Activated naive CD8-positive, alpha-beta T cell treated with anti-CD3 and anti-CD28 coated beads, Interleukin-2, amount 50 U/mL, for 24 hours (primary cell): ENCODE measurements around the gene GLIPR2.
"Not testable (repeated sequence)": the region's sequence is repeated elsewhere in the genome, so short reads cannot be mapped to it uniquely, and the experiment has no call there.

ENCODE experiments used
- ATAC-seq: fragments of 150-1000 bp; cut with Tn5 transposase; one replicate; pipeline ENCODE4 v1.10.0; 2021
- DNase-seq: peaks from one replicate; pipeline ENCODE4 v3.0.0; 2021
- H3K27ac Mint-ChIP-seq: one replicate; pipeline ENCODE4 v1.8.0; 2021; ENCODE audit warnings: mild to moderate bottlenecking, mixed read lengths
- H3K27me3 Mint-ChIP-seq: one replicate; pipeline ENCODE4 v1.8.0; 2021; ENCODE audit warnings: mixed read lengths
- H3K36me3 Mint-ChIP-seq: one replicate; pipeline ENCODE4 v1.8.0; 2021; ENCODE audit warnings: low read depth, mixed read lengths
- H3K4me1 Mint-ChIP-seq: one replicate; pipeline ENCODE4 v1.8.0; 2021; ENCODE audit warnings: mixed read lengths
- H3K4me3 Mint-ChIP-seq: one replicate; pipeline ENCODE4 v1.8.0; 2021; ENCODE audit warnings: mild to moderate bottlenecking, moderate library complexity, mixed read lengths
- H3K9me3 Mint-ChIP-seq: one replicate; pipeline ENCODE4 v1.8.0; 2021; ENCODE audit warnings: mixed read lengths

The GLIPR2 gene

DNA sequence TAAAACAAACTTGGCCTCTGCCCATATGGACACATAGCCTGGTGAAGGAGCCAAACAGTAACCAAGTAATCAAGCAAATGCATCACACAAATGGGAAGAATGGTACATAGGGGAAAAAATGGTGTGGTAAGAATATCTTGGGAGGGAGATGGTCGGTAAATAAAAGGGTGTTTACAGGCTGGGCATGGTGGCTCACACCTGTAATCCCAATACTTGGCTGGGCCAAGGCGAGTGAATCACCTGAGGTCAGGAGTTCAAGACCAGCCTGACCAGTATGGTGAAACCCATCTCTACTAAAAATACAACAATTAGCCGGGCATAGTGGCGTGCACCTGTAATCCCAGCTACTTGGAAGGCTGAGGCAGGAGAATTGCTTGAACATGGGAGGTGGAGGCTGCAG, 23.0 kb downstream of the GLIPR2 start:
- H3K36me3 Mint-ChIP-seq, H3K9me3 Mint-ChIP-seq, H3K27ac Mint-ChIP-seq, H3K27me3 Mint-ChIP-seq, DNase-seq, H3K4me3 Mint-ChIP-seq, ATAC-seq: not testable (repeated sequence)
- H3K4me1 Mint-ChIP-seq, result peaks cover 16% of the 10 kb centered on the region

DNA sequence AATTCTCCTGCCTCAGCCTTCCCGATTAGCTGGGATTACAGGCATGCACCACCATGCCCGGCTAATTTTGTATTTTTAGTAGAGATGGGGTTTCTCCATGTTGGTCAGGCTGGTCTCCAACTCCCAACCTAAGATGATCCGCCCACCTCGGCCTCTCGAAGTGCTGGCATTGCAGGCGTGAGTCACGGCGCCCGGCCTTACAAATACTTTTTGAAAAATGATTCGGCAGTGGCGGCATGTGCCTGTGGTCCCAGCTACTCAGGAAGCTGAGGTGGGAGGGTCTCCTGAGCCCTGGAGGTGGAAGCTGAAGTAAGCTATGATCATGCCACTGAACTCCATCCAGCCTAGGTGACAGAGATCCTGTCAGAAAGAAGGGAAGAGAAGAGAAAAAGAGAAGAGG, 23.6 kb downstream of the GLIPR2 start:
- not testable (repeated sequence) for H3K9me3 Mint-ChIP-seq, ATAC-seq, H3K4me3 Mint-ChIP-seq, DNase-seq, H3K27me3 Mint-ChIP-seq, H3K36me3 Mint-ChIP-seq, H3K27ac Mint-ChIP-seq
- H3K4me1 Mint-ChIP-seq, result peaks cover 10% of the 10 kb centered on the region

DNA sequence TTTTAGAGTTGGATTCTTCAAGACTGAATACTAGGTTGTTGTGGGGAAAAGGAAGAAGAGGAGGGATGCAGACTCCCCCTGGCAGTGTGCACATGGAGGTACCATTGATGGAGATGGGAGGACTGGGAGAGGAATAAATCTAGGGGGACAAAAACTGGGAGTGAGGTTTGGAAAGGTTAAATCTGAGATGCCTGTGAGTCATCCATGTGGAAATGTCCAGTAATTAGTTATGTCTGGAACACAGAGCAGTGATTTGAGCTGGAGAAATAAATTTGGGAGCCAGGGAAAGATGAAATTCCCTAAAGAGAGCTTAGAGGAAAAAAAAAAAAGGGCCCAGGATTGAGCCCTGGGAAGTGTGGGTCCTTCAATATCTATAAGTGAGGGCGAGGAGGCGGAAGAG, 24.7 kb downstream of the GLIPR2 start:
- ATAC-seq (no peak), DNase-seq (no peak)
- H3K36me3 Mint-ChIP-seq, result peaks cover 6% of the 10 kb centered on the region
- H3K27me3 Mint-ChIP-seq, result no peaks in the 10 kb centered on the region
- H3K4me3 Mint-ChIP-seq, result no peak overlapping the region
- H3K4me1 Mint-ChIP-seq, result peaks cover 11% of the 10 kb centered on the region
- H3K9me3 Mint-ChIP-seq, result no peaks in the 10 kb centered on the region
- no peak overlapping the region for H3K27ac Mint-ChIP-seq

DNA sequence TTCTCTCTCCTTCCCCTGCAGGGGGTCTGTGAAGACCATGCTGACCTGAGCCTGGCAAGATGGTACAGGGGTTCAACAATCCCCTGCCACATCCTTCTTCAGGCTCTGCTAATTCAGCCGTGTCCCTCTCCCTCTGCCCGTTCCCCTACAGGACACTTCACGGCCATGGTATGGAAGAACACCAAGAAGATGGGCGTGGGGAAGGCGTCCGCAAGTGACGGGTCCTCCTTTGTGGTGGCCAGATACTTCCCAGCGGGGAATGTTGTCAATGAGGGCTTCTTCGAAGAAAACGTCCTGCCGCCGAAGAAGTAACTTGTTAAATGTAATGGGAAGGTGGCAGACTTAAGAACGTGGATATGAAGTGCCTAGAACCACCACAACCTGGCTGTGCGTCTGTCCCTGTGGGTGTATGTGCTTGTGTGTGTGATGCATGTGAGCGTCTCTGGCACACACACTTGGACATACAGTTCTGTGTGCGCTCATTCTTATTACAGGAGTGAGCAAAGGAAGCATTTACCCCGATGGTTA, 25.7 kb downstream of the GLIPR2 start:
- Mint-ChIP-seq H3K27me3 (no peaks in the 10 kb centered on the region), H3K4me1 (peaks cover 15% of the 10 kb centered on the region), H3K9me3 (no peaks in the 10 kb centered on the region), H3K27ac (no peak overlapping the region), H3K4me3 (no peak overlapping the region), H3K36me3 (peaks cover 2% of the 10 kb centered on the region)
- no peak for DNase-seq
- ATAC-seq, result no peak

DNA sequence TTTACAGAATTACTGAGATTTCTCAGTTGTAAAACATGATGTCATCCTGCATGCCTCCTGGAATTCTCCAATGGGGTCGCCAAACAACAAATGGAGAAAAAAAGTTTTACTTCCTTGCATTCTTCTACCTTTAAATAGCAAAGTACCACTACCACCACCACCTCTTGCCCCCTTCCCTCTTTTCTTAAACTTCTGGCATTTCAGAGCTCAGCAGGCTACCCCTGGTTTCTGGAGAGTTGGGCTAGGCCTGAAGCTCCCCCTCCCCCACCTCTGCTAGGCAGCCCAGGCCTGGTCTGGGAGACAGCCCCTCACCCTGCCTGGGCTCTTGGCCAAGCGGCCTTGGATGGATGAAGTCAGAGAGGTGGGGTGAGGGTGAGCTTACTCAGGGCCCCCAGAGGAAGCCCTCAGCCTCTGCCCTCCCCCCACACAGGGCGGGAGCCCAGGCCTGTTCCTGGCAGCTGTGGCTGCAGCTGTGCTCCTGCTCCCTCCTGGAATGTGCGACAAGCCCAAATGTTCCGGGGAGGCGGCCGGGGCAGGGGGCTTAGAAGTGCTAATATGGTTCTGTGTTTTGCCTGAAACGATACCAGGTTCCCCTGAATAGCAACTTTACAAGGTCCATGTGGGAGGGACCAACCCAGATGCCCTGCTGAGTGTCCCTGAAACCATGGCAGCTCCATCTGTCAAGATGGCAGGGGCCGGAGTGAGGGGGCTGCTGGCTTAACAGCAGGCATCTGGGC, 26.7 kb downstream of the GLIPR2 start:
- no peak overlapping the region for H3K27ac Mint-ChIP-seq
- H3K27me3 Mint-ChIP-seq, result no peaks in the 10 kb centered on the region
- no peaks in the 10 kb centered on the region for H3K9me3 Mint-ChIP-seq
- H3K4me3 Mint-ChIP-seq, result no peak overlapping the region
- H3K4me1 Mint-ChIP-seq, result peaks cover 12% of the 10 kb centered on the region
- ATAC-seq (no peak), DNase-seq (no peak)
- H3K36me3 Mint-ChIP-seq, result peaks cover 2% of the 10 kb centered on the region

DNA sequence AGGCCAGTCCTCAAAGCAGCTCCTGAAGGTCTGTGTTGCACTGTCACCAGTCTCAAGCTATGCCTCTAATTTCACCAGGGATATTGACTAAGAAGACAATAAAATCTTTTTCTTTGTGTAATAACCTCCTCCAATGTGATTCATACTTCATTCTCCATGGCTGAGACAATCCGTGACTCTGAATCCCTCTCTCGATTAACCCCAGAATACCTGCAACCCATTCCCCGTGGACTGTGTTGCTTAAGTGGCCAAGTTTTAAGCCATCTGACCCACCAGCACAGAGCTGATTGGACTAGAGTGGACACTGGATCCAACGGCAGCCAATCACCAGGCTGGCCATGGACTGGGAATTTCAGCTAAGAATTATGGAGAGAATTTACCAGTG, 27.2 kb downstream of the GLIPR2 start:
- Mint-ChIP-seq H3K4me1 (peaks cover 10% of the 10 kb centered on the region), H3K27ac (no peak overlapping the region), H3K27me3 (no peaks in the 10 kb centered on the region), H3K36me3 (peaks cover 2% of the 10 kb centered on the region), H3K9me3 (no peaks in the 10 kb centered on the region), H3K4me3 (no peak overlapping the region)
- no peak for ATAC-seq
- DNase-seq, result no peak

DNA sequence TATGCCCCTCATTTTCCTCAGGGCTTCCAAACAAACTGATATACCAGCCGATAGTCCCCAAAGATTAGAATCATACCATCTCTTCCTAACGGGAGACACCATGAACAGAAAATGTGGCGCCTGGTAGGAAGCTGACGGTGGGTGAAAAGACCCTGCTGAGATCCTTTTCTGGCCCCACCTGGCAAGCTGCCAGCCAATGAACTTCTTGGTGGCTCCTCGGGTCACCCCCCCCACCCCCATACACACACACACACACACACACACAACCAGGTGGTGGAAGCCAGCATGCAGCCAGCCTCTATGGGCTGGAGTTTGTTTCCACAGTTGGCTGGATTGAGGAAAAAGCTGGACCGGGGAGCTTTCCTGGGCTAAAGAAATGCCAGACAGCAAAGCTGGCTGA, 27.8 kb downstream of the GLIPR2 start:
- H3K27ac Mint-ChIP-seq, result no peak overlapping the region
- H3K27me3 Mint-ChIP-seq, result no peaks in the 10 kb centered on the region
- H3K4me1 Mint-ChIP-seq, result peaks cover 10% of the 10 kb centered on the region
- DNase-seq (no peak), ATAC-seq (no peak)
- H3K9me3 Mint-ChIP-seq, result no peaks in the 10 kb centered on the region
- H3K4me3 Mint-ChIP-seq, result no peak overlapping the region
- peaks cover 2% of the 10 kb centered on the region for H3K36me3 Mint-ChIP-seq

DNA sequence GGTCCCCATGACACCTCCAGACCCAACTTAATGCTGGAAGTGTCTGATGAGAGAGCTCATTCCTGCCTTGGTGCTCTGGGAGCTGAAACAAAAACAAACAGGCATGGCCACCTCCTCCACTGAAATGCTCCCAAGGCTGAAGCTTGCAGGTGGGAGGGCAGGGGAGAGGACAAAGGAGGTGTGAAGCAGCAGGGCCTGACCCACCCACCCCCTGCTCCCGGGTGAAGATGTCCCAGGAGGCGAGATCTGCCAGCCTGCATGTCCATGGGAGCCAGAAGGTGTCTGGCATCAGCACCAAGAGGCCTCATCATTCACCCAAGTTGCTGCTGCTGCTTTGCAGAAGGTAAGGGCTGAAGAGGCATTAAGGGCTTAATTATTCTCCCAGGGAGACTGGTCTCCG, 28.5 kb downstream of the GLIPR2 start:
- H3K27me3 Mint-ChIP-seq, result no peaks in the 10 kb centered on the region
- no peak overlapping the region for H3K27ac Mint-ChIP-seq
- H3K36me3 Mint-ChIP-seq, result peaks cover 2% of the 10 kb centered on the region
- DNase-seq, result no peak
- peak overlapping the region; percentile 16 for H3K4me3 Mint-ChIP-seq
- H3K9me3 Mint-ChIP-seq, result no peaks in the 10 kb centered on the region
- ATAC-seq, result no peak
- H3K4me1 Mint-ChIP-seq, result peaks cover 10% of the 10 kb centered on the region

DNA sequence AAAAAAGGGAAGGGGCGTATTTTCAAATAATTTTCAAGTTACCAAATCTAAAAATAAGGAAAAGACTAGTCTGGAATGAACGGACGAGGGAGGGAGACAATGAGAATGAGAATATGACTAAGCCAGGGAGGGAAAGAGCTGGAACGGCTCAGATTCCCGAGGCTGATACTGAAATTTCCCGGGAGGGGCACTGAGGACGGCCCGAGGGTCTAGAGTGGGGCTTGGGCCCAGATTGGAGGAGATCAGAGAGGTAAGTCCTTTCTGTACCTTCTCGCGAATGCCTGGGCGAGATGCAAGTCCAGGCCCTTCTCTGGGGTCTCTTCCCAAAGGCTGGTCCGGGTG, 29.3 kb downstream of the GLIPR2 start:
- no peak for DNase-seq
- no peaks in the 10 kb centered on the region for H3K36me3 Mint-ChIP-seq

DNA sequence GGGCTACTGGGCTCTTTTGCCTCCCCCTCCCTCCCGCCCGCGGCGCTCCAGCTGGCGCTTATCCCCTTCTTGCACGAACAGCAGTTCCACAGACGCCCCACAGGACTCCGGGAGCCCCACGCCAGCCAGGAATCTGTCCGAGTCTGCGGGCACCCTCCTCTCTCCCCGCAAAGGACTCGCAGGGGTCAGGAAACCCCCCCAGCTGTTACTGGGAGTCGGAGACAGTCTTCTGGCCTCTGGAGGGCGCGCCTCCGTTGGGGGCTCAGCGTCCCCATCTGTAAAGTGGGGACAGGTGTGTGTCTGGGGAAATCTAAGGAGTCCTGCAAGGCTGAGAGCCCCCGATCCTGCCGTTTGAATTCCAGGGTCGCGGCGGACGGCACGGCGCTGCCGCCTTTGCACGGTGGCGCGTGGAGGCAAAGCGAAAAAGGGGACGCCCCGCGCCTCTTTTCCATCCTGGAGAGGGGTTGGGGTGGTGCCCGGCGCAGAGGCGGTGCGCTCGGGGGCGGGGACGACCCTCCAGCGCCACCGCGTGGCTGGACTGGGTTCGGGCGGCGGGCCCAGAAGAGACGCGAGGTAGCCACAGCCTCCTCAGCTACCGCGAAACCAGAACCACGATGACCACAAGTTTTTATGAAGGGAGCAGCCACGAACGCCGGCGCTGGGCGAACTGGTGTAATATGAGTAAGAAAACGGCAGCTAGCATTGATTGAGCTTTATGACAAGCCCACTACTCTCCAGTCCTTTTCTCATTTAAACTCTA, 29.8 kb downstream of the GLIPR2 start:
- Mint-ChIP-seq H3K4me3 (peak overlapping the region; percentile 73), H3K4me1 (peaks cover 6% of the 10 kb centered on the region), H3K9me3 (no peaks in the 10 kb centered on the region), H3K36me3 (no peaks in the 10 kb centered on the region), H3K27me3 (no peaks in the 10 kb centered on the region), H3K27ac (peak overlapping the region; percentile 77)
- ATAC-seq (peak; percentile 92), DNase-seq (peak; percentile 90)

More for the DNA sequence above, 29.3 kb downstream of the GLIPR2 start:
- ATAC-seq, result no peak
- peaks cover 6% of the 10 kb centered on the region for H3K4me1 Mint-ChIP-seq
- no peak overlapping the region for H3K4me3 Mint-ChIP-seq
- H3K9me3 Mint-ChIP-seq, result no peaks in the 10 kb centered on the region
- no peak overlapping the region for H3K27ac Mint-ChIP-seq
- H3K27me3 Mint-ChIP-seq, result no peaks in the 10 kb centered on the region

DNA sequence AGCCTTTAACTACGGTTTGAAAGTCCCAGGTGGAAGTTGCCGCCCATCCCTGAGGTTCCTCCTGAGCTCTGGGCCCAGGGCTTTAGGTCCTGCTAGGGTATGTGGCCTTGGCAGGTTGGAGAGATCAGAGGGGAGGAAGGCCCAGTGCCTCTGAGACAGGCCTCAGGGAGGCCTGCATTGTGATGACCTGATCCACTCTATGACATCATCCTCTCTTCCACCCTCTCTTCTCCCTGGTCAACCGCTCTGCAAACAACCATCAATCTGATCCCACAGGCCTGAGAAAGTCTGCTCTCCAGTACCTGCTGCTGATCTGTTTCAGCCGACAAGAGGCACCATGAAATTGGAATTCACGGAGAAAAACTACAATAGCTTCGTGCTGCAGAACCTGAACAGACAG, 32.6 kb downstream of the GLIPR2 start, which contains the start of gene CCIN:
CCIN (plus strand) TSS at position 223 of the 400 bp plus-strand sequence; CDS start at position 338, 115 bp downstream.
- no peaks in the 10 kb centered on the region for H3K36me3 Mint-ChIP-seq
- ATAC-seq (no peak), DNase-seq (no peak)
- H3K4me3 Mint-ChIP-seq, result no peak within 1 kb of the TSS
- peaks cover 6% of the 10 kb centered on the region for H3K4me1 Mint-ChIP-seq
- H3K27me3 Mint-ChIP-seq, result no peaks in the 10 kb centered on the region
- H3K9me3 Mint-ChIP-seq, result no peaks in the 10 kb centered on the region
- no peak within 1 kb of the TSS for H3K27ac Mint-ChIP-seq

DNA sequence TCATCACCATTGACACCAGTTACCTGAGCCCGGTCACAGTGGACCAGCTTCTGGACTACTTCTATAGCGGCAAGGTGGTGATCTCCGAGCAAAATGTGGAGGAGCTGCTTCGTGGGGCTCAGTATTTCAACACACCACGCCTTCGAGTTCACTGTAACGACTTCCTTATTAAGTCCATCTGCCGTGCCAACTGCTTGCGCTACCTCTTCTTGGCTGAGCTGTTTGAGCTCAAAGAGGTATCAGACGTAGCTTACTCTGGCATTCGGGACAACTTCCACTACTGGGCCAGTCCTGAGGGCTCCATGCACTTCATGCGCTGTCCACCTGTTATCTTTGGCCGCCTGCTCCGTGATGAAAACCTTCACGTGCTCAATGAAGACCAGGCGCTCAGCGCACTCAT, 33.2 kb downstream of the GLIPR2 start:
- Mint-ChIP-seq H3K27ac (no peak overlapping the region), H3K36me3 (no peaks in the 10 kb centered on the region), H3K9me3 (no peaks in the 10 kb centered on the region), H3K4me1 (peaks cover 6% of the 10 kb centered on the region), H3K27me3 (no peaks in the 10 kb centered on the region), H3K4me3 (no peak overlapping the region)
- no peak for DNase-seq
- no peak for ATAC-seq

DNA sequence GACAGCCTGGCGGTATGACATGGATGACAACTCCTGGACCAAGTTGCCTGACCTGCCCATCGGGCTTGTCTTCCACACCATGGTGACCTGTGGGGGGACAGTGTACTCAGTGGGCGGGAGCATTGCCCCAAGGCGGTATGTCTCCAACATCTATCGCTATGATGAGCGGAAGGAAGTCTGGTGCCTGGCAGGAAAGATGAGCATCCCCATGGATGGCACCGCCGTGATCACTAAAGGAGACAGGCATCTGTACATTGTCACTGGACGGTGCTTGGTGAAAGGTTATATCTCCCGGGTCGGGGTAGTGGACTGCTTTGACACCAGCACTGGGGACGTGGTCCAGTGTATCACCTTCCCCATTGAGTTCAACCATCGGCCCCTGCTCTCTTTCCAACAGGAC, 34.0 kb downstream of the GLIPR2 start:
- Mint-ChIP-seq H3K27ac (no peak overlapping the region), H3K9me3 (no peaks in the 10 kb centered on the region), H3K27me3 (no peaks in the 10 kb centered on the region), H3K36me3 (no peaks in the 10 kb centered on the region), H3K4me1 (peaks cover 5% of the 10 kb centered on the region), H3K4me3 (no peak overlapping the region)
- ATAC-seq, result no peak
- DNase-seq, result no peak

DNA sequence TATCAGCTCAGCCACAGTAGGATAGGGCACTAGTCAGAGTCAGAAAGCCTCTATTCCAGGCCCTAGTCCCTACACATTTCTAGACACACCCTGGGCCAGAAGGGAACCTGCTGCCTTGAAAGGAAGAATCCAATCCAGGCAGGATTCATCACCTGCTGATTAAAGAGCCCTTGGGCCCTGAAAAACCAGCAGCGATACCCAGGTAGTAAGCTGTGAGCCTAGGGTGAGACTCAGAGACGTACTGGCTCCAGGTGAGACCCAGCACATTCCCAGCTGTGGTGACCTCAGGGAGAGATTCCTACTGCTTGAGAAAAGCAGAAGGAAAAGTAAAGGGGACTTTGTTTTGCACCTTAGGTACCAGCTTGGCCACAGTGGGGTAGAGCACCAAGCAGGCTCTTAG, 37.3 kb downstream of the GLIPR2 start:
- Mint-ChIP-seq H3K4me3 (no peak overlapping the region), H3K27me3 (no peaks in the 10 kb centered on the region), H3K4me1 (no peaks in the 10 kb centered on the region), H3K36me3 (no peaks in the 10 kb centered on the region), H3K9me3 (no peaks in the 10 kb centered on the region), H3K27ac (no peak overlapping the region)
- no peak for ATAC-seq
- no peak for DNase-seq

DNA sequence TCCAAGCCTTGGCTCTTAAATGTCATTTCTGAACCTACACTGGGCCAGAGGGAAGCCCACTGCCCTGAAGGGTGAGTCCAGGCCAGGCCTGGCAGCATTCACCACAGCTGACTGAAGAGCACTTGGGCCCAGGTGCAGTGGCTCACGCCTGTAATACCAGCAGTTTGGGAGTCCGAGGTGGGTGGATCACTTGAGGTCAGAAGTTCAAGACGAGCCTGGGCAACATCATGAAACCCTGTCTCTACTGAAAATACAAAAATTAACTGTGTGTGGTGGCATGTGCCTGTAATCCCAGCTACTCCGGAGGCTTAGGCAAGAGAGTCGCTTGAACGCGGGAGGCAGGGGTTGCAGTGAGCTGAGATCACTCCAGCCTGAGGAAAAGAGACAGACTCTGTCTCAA, 37.7 kb downstream of the GLIPR2 start:
- Mint-ChIP-seq H3K27ac (no peak overlapping the region), H3K4me1 (no peaks in the 10 kb centered on the region), H3K27me3 (no peaks in the 10 kb centered on the region), H3K4me3 (no peak overlapping the region), H3K9me3 (no peaks in the 10 kb centered on the region), H3K36me3 (no peaks in the 10 kb centered on the region)
- no peak for ATAC-seq
- no peak for DNase-seq
